ENCODE results near the gene NSG1.
A peak's percentile ranks its signal among the peaks of the same experiment; 100 is the strongest.

NSG1 gene

GRCh38 chr4:4437798-4438470, 51.0 kb downstream of the NSG1 start:
- H3K9me3 ChIP-seq (ENCODE audit: low read depth, low read length), result no peaks in the 10 kb centered on the region
- H3K36me3 ChIP-seq (ENCODE audit: insufficient read depth, low read length), result peaks cover 3% of the 10 kb centered on the region; the same call in 1 of the 2 replicates
- H3K9ac ChIP-seq (ENCODE audit: insufficient read length), result no peak overlapping the region
- no peak for DNase-seq (ENCODE audit: low read depth, low spot score)
- no peak overlapping the region for H3K27ac ChIP-seq
- no peak for TF ChIP-seq POLR2AphosphoS5 (IDR thresholded peaks at IDR 0.05; ENCODE audit: borderline replicate concordance, low read depth, low read length)
- no peak for TF ChIP-seq FOXP2 (optimal IDR thresholded peaks at IDR 0.05; ENCODE audit: control extremely low read depth, extremely low read length, insufficient read depth)
- no peak for TF ChIP-seq EZH2 (IDR thresholded peaks at IDR 0.05)
- no peak overlapping the region for H3K4me3 ChIP-seq

- Histone ChIP-seq H3K36me3 (ENCODE audit: insufficient read depth, low read length) (peaks cover 3% of the 10 kb centered on the region; the same call in 1 of the 2 replicates), H3K4me3 (no peak overlapping the region), H3K9ac (ENCODE audit: insufficient read length) (no peak overlapping the region), H3K27ac (no peak overlapping the region), H3K9me3 (ENCODE audit: low read depth, low read length) (no peaks in the 10 kb centered on the region)
- TF ChIP-seq EZH2 (IDR thresholded peaks at IDR 0.05), result no peak
- no peak for TF ChIP-seq FOXP2 (optimal IDR thresholded peaks at IDR 0.05; ENCODE audit: control extremely low read depth, extremely low read length, insufficient read depth)
- TF ChIP-seq POLR2AphosphoS5 (IDR thresholded peaks at IDR 0.05; ENCODE audit: borderline replicate concordance, low read depth, low read length), result no peak
- no peak for DNase-seq (ENCODE audit: low read depth, low spot score)
Measured at GRCh38 chr4:4438891-4439290, 52.0 kb downstream of the NSG1 start.

GRCh38 chr4:4439782-4440181, 52.9 kb downstream of the NSG1 start:
- no peak for DNase-seq (ENCODE audit: low read depth, low spot score)
- no peak overlapping the region for H3K9ac ChIP-seq (ENCODE audit: insufficient read length)
- H3K4me3 ChIP-seq, result no peak overlapping the region
- H3K27ac ChIP-seq, result no peak overlapping the region
- peaks cover 3% of the 10 kb centered on the region; the same call in 1 of the 2 replicates for H3K36me3 ChIP-seq (ENCODE audit: insufficient read depth, low read length)
- no peaks in the 10 kb centered on the region for H3K9me3 ChIP-seq (ENCODE audit: low read depth, low read length)
- no peak for TF ChIP-seq POLR2AphosphoS5 (IDR thresholded peaks at IDR 0.05; ENCODE audit: borderline replicate concordance, low read depth, low read length)
- no peak for TF ChIP-seq FOXP2 (optimal IDR thresholded peaks at IDR 0.05; ENCODE audit: control extremely low read depth, extremely low read length, insufficient read depth)
- no peak for TF ChIP-seq EZH2 (IDR thresholded peaks at IDR 0.05)

- H3K27ac ChIP-seq, result no peak overlapping the region
- peaks cover 3% of the 10 kb centered on the region; the same call in 1 of the 2 replicates for H3K36me3 ChIP-seq (ENCODE audit: insufficient read depth, low read length)
- no peaks in the 10 kb centered on the region for H3K9me3 ChIP-seq (ENCODE audit: low read depth, low read length)
- H3K4me3 ChIP-seq, result no peak overlapping the region
- no peak for TF ChIP-seq FOXP2 (optimal IDR thresholded peaks at IDR 0.05; ENCODE audit: control extremely low read depth, extremely low read length, insufficient read depth)
- no peak for TF ChIP-seq POLR2AphosphoS5 (IDR thresholded peaks at IDR 0.05; ENCODE audit: borderline replicate concordance, low read depth, low read length)
- TF ChIP-seq EZH2 (IDR thresholded peaks at IDR 0.05), result no peak
- DNase-seq (ENCODE audit: low read depth, low spot score), result no peak
- no peak overlapping the region for H3K9ac ChIP-seq (ENCODE audit: insufficient read length)
Measured at GRCh38 chr4:4440333-4441061, 53.6 kb downstream of the NSG1 start.

GRCh38 chr4:4443821-4444220, 56.9 kb downstream of the NSG1 start:
- H3K27ac ChIP-seq, result 0 out of 2 replicates have a peak overlapping the region, but pooled peaks have one; percentile 32
- no peaks in the 10 kb centered on the region for H3K9me3 ChIP-seq (ENCODE audit: low read depth, low read length)
- no peak overlapping the region for H3K4me3 ChIP-seq
- no peak for DNase-seq (ENCODE audit: low read depth, low spot score)
- no peak for TF ChIP-seq FOXP2 (optimal IDR thresholded peaks at IDR 0.05; ENCODE audit: control extremely low read depth, extremely low read length, insufficient read depth)
- 0 out of 2 replicates have a peak, but pooled peaks cover 3% of the 10 kb centered on the region for H3K36me3 ChIP-seq (ENCODE audit: insufficient read depth, low read length)
- H3K9ac ChIP-seq (ENCODE audit: insufficient read length), result no peak overlapping the region

- no peaks in the 10 kb centered on the region for H3K9me3 ChIP-seq (ENCODE audit: low read depth, low read length)
- no peak for DNase-seq (ENCODE audit: low read depth, low spot score)
- no peak overlapping the region for H3K9ac ChIP-seq (ENCODE audit: insufficient read length)
- TF ChIP-seq FOXP2 (optimal IDR thresholded peaks at IDR 0.05; ENCODE audit: control extremely low read depth, extremely low read length, insufficient read depth) (no peak), EZH2 (IDR thresholded peaks at IDR 0.05) (no peak), POLR2AphosphoS5 (IDR thresholded peaks at IDR 0.05; ENCODE audit: borderline replicate concordance, low read depth, low read length) (no peak)
- no peaks in the 10 kb centered on the region for H3K36me3 ChIP-seq (ENCODE audit: insufficient read depth, low read length)
- no peak overlapping the region for H3K27ac ChIP-seq
- no peak overlapping the region for H3K4me3 ChIP-seq
Measured at GRCh38 chr4:4446434-4446833, 59.5 kb downstream of the NSG1 start.

GRCh38 chr4:4455210-4455865, 68.4 kb downstream of the NSG1 start:
- H3K36me3 ChIP-seq (ENCODE audit: insufficient read depth, low read length), result peaks cover 21% of the 10 kb centered on the region
- no peak overlapping the region for H3K4me3 ChIP-seq
- no peak overlapping the region for H3K9ac ChIP-seq (ENCODE audit: insufficient read length)
- no peak overlapping the region for H3K27ac ChIP-seq
- TF ChIP-seq FOXP2 (optimal IDR thresholded peaks at IDR 0.05; ENCODE audit: control extremely low read depth, extremely low read length, insufficient read depth) (no peak), POLR2AphosphoS5 (IDR thresholded peaks at IDR 0.05; ENCODE audit: borderline replicate concordance, low read depth, low read length) (no peak), EZH2 (IDR thresholded peaks at IDR 0.05) (no peak)
- DNase-seq (ENCODE audit: low read depth, low spot score), result no peak
- no peaks in the 10 kb centered on the region for H3K9me3 ChIP-seq (ENCODE audit: low read depth, low read length)

GRCh38 chr4:4456351-4456750, 69.4 kb downstream of the NSG1 start:
- TF ChIP-seq POLR2AphosphoS5 (IDR thresholded peaks at IDR 0.05; ENCODE audit: borderline replicate concordance, low read depth, low read length), result no peak
- TF ChIP-seq EZH2 (IDR thresholded peaks at IDR 0.05), result no peak
- no peak for TF ChIP-seq FOXP2 (optimal IDR thresholded peaks at IDR 0.05; ENCODE audit: control extremely low read depth, extremely low read length, insufficient read depth)
- no peak for DNase-seq (ENCODE audit: low read depth, low spot score)
- Histone ChIP-seq H3K27ac (no peak overlapping the region), H3K9me3 (ENCODE audit: low read depth, low read length) (no peaks in the 10 kb centered on the region), H3K36me3 (ENCODE audit: insufficient read depth, low read length) (peaks cover 21% of the 10 kb centered on the region), H3K9ac (ENCODE audit: insufficient read length) (no peak overlapping the region), H3K4me3 (no peak overlapping the region)

All from SK-N-MC (cell line).